ENCODE data around the gene TMEM131L. TPM values are rescaled to one million over a fixed set of nuclear protein-coding genes. Genes with fewer than 3 reads are reported as not detected.
"Not testable (repeated sequence)": the region's sequence is repeated elsewhere in the genome, so short reads cannot be mapped to it uniquely, and the experiment has no call there.

TMEM131L gene
- total RNA-seq, 1 donor = 143 TPM

DNA sequence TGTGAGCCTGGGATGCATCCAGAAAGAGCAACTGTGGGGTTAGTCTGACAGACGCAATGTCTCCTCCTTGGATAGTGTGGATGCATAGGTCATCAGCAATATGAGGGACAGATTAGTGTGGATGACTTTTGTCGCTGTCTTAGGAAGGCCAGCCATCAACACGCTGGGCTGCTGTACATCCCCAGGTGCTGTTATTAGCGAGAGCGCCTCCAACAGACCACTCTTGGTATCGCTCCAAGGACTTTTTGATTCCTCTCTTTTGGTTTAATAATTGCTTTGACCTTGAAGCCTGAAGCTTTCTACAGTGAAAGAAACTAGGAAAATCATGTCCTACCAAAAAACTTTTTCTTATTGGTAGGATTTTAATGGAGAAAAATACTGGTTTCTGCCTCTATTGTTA lies 76.7 kb downstream of the TMEM131L start:
- no peaks in the 10 kb centered on the region for H3K27me3 ChIP-seq (ENCODE audit: insufficient read depth, low read length)
- H3K4me1 ChIP-seq (ENCODE audit: insufficient read depth, low read length) = peaks cover 26% of the 10 kb centered on the region
- H3K4me3 ChIP-seq (ENCODE audit: low read length) = no peak overlapping the region
- H3K9me3 ChIP-seq (ENCODE audit: low read depth, low read length) = no peaks in the 10 kb centered on the region

DNA sequence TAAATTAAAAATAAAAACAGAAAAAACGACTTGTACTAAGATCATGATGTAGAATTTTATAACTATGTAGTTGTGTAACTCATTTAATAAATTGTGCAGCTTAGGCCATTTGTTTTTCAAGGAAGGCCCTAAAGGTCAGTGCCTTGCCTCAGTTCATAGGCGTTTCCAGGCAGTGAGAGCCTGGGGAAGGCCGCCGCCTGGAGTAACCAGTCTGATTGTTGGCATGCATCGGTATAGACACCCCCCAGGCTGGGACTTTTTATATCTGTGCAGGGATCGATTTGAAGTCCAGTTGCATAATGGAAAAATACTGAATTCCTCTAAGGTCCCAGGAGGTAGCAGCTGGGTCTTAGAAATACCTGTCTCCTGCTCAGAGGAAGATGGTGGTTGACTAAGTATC lies 77.2 kb downstream of the TMEM131L start:
- no peaks in the 10 kb centered on the region for H3K27me3 ChIP-seq (ENCODE audit: insufficient read depth, low read length)
- H3K4me3 ChIP-seq (ENCODE audit: low read length) = no peak overlapping the region
- peaks cover 30% of the 10 kb centered on the region for H3K4me1 ChIP-seq (ENCODE audit: insufficient read depth, low read length)
- no peaks in the 10 kb centered on the region for H3K9me3 ChIP-seq (ENCODE audit: low read depth, low read length)

DNA sequence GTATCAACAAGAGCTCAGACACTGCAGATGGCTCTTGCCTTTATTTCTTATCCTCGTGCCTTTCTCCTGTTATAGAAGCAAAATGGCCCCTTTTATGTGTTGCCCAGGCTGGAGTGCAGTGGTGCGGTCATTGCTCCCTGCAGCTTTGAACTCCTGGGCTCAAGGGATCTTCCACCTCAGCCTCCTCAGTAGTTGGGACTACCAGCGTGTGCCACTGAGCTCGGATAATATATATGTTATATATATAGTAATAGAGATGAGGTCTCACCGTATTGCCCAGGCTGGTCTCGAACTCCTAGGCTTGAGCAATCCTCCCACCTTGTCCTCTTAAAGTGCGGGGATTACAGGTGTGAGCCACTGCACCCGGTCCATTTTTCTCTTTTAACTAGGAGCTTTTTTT lies 79.7 kb downstream of the TMEM131L start:
- Histone ChIP-seq H3K9me3 (ENCODE audit: low read depth, low read length) (no peaks in the 10 kb centered on the region), H3K4me1 (ENCODE audit: insufficient read depth, low read length) (peaks cover 30% of the 10 kb centered on the region), H3K4me3 (ENCODE audit: low read length) (no peak overlapping the region), H3K27me3 (ENCODE audit: insufficient read depth, low read length) (no peaks in the 10 kb centered on the region)

DNA sequence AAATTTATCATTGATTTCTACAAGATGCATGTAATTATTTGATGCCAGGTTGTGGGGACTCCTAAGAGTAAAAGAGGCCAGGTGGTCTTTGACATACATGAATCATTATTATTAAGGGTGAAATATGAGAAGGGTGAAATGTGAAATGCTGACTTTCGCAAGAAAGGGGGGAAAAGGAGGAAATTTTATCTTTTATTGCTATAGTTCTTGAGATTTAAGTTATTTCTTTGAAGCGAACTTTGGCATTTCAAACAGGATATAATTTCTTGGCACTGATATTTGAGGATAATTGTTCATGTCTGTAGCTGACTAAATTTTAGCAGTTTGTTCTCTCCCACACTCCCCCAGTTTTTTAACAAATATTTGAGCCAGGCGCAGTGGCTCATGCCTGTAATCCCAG lies 80.1 kb downstream of the TMEM131L start:
- Histone ChIP-seq H3K27me3 (ENCODE audit: insufficient read depth, low read length) (no peaks in the 10 kb centered on the region), H3K4me3 (ENCODE audit: low read length) (no peak overlapping the region), H3K4me1 (ENCODE audit: insufficient read depth, low read length) (peaks cover 29% of the 10 kb centered on the region), H3K9me3 (ENCODE audit: low read depth, low read length) (no peaks in the 10 kb centered on the region)

DNA sequence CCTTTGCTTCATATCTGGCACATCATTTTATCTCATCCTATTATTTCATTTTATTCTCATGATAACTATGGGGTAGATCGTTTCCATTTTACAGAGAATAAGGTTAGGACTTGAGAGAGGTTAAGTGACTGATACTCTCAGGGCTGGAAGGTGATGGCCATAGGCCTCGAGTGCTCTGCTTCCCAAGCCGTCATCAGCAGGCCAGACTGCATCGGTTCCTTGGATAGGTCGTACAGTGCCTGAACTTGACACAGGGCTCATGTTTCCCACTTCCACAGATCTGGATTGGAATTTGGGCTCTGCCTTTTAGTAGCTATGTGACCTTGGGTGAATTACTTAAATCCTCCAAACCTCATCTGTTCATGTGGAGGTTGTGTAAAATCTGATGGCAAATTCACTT lies 81.4 kb downstream of the TMEM131L start:
- Histone ChIP-seq H3K27me3 (ENCODE audit: insufficient read depth, low read length) (no peaks in the 10 kb centered on the region), H3K4me1 (ENCODE audit: insufficient read depth, low read length) (peaks cover 18% of the 10 kb centered on the region), H3K4me3 (ENCODE audit: low read length) (no peak overlapping the region), H3K9me3 (ENCODE audit: low read depth, low read length) (no peaks in the 10 kb centered on the region)

DNA sequence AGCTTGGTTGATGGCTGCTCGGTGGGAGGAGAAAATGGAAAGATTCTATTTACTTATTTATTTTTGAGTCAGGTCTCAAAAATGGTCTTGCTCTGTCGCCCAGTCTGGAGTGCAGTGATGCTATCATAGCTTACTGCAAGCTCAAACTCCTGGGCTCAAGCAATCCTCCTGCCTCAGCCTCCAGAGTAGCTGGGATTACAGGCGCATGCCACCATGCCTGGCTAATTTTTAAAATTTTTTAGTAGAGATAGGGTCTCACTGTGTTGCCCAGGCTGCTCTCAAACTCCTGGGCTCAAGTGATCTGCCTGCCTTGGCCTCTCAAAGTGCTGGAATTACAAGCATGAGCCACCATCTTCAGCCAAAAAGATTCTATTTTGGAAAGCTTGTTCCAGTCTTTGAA lies 82.7 kb downstream of the TMEM131L start:
- H3K9me3 ChIP-seq (ENCODE audit: low read depth, low read length); H3K4me3 ChIP-seq (ENCODE audit: low read length); H3K27me3 ChIP-seq (ENCODE audit: insufficient read depth, low read length): not testable (repeated sequence)
- peaks cover 17% of the 10 kb centered on the region for H3K4me1 ChIP-seq (ENCODE audit: insufficient read depth, low read length)

DNA sequence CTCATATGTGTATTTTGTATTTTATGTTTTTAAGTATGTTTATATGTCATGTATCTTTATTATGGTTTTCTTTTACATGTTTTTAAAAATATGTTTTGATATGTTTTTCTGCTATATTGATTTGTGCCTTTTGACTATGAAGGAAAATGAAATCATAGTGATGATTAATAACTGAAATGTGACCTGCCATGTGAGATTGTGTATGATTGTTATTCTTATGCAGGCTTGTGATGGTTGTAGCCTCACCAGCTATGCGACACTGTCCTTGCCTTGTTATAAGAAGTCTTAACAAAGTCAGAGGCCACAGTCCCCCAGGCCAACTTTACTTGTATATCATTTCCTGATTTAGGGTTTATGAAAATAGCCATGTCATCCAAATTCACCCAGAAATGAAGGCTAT lies 83.2 kb downstream of the TMEM131L start:
- H3K4me3 ChIP-seq (ENCODE audit: low read length) = no peak overlapping the region
- no peaks in the 10 kb centered on the region for H3K27me3 ChIP-seq (ENCODE audit: insufficient read depth, low read length)
- H3K9me3 ChIP-seq (ENCODE audit: low read depth, low read length) = no peaks in the 10 kb centered on the region
- peaks cover 12% of the 10 kb centered on the region for H3K4me1 ChIP-seq (ENCODE audit: insufficient read depth, low read length)

DNA sequence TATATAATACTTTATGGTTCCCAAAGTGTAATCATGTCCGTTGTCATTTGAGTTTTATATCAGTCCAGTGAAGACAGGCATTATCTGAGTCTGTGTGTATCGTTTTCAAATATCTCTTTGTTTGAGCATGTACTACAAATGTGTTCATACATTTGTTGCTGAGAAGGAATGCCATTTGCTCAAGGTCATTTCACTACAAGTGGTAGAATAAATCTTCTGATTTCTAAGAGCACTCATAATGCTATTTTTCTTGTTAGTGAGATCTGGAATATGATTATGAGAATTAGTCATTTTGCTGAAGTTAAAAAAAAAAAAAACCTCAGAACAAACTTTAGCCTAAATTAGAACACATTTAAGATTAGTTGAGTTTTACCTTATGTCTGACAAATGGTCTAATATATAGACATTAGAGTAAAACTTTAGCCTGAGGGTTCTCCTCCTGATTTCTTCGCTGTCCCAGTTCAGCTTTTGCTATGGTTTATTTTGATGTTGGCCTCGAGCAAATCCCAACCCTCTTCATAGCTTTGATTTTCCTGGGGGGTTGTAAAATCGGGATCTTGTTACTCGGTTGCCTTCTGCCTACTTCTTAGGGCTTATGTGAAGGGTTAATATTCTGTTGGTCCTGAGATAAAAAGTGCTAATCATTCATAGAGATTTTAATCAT lies 87.1 kb downstream of the TMEM131L start:
- H3K27me3 ChIP-seq (ENCODE audit: insufficient read depth, low read length) = no peaks in the 10 kb centered on the region
- peaks cover 5% of the 10 kb centered on the region for H3K4me1 ChIP-seq (ENCODE audit: insufficient read depth, low read length)
- no peaks in the 10 kb centered on the region for H3K9me3 ChIP-seq (ENCODE audit: low read depth, low read length)
- H3K4me3 ChIP-seq (ENCODE audit: low read length) = no peak overlapping the region

DNA sequence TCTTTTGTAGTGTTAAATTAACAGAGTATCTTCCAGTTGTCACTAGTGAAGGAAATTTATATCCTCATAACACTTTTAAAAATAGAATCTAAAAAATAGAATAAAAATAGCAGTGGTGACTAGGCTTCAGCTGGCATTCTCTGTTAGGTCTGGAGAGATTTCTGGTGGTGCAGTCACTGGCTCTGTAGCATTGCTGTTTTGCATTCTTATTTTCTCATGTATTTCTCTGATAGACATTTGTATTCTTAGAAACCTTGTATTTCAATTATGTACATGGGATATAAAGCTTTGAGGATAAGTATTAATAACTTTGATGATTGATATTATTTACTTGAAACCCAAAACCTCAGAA lies 87.6 kb downstream of the TMEM131L start:
- no peaks in the 10 kb centered on the region for H3K9me3 ChIP-seq (ENCODE audit: low read depth, low read length)
- H3K4me3 ChIP-seq (ENCODE audit: low read length) = no peak overlapping the region
- no peaks in the 10 kb centered on the region for H3K27me3 ChIP-seq (ENCODE audit: insufficient read depth, low read length)

DNA sequence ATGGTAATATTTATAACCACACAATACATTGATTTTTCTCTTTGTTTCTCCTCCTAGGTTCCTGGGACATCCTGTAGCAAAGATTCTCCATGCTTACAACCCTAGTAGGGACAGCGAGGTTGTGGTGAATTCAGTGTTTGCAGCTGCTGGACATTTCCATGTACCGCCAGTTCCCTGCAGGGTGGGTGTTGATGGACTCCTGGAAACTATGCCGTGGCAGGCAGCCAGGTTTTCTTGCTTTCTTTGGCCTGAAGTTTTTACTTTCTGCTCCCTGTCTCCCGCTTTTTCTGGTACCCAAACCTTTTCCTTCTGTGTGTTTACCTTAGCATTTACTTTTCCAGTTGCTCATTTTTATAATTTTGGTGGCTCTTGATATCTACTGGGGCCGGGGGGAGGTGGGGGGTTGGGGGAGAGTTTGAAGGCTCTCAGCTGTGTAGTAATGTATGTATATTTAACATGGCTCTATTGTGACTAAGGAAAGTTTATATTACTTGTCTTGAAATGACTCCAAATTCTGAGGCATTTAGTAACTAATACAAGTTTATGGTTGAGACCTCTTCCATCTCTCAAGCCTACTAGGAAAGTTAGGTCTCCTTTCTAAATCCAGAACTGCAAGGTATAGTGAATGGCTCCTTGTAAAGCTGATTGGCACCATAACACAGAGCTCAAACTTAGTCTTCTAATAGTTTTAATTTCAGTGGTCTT lies 89.7 kb downstream of the TMEM131L start:
- Histone ChIP-seq H3K27me3 (ENCODE audit: insufficient read depth, low read length) (no peaks in the 10 kb centered on the region), H3K4me1 (ENCODE audit: insufficient read depth, low read length) (no peaks in the 10 kb centered on the region), H3K4me3 (ENCODE audit: low read length) (no peak overlapping the region), H3K9me3 (ENCODE audit: low read depth, low read length) (no peaks in the 10 kb centered on the region)

More for the DNA sequence above, 87.6 kb downstream of the TMEM131L start:
- H3K4me1 ChIP-seq (ENCODE audit: insufficient read depth, low read length) = peaks cover under 1% of the 10 kb centered on the region

DNA sequence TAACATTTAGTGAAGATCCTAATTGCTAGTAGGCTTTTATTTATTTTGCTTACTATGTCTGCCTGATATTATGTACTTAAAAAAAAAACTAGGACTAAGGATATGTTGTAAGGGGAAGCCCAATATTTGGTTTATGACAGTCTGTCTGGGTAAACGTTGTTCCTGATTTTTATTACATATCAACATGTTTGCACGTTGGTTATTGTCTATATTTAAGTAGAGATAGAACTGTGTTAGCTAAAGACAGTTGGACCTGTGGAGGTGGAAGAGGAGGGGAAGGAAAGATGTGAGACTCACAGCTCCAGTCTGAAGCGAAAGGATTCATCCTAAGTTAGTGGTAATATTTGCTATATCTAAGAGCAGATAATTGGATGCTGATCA lies 90.3 kb downstream of the TMEM131L start:
- H3K27me3 ChIP-seq (ENCODE audit: insufficient read depth, low read length) = no peaks in the 10 kb centered on the region
- no peaks in the 10 kb centered on the region for H3K4me1 ChIP-seq (ENCODE audit: insufficient read depth, low read length)
- no peak overlapping the region for H3K4me3 ChIP-seq (ENCODE audit: low read length)
- no peaks in the 10 kb centered on the region for H3K9me3 ChIP-seq (ENCODE audit: low read depth, low read length)

DNA sequence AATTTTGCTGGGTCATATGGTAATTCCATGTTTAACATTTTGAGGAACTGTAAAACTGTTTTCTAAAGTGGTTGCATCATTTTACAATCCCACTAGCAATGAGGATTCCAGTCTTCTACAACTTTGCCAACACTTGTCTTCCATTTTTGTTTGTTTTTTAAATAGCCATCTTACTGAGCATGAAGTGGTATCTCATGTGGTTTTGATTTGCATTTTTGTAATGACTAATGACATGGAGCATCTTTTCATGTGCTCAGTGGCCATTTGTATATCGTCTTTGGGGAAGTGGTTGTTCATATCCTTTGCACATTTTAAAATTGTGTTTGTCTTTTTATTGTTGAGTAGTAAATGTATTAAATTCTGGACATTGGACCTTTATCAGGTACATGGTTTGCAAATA lies 94.7 kb downstream of the TMEM131L start:
- no peak overlapping the region for H3K4me3 ChIP-seq (ENCODE audit: low read length)
- H3K27me3 ChIP-seq (ENCODE audit: insufficient read depth, low read length) = no peaks in the 10 kb centered on the region
- H3K9me3 ChIP-seq (ENCODE audit: low read depth, low read length) = no peaks in the 10 kb centered on the region
- no peaks in the 10 kb centered on the region for H3K4me1 ChIP-seq (ENCODE audit: insufficient read depth, low read length)

DNA sequence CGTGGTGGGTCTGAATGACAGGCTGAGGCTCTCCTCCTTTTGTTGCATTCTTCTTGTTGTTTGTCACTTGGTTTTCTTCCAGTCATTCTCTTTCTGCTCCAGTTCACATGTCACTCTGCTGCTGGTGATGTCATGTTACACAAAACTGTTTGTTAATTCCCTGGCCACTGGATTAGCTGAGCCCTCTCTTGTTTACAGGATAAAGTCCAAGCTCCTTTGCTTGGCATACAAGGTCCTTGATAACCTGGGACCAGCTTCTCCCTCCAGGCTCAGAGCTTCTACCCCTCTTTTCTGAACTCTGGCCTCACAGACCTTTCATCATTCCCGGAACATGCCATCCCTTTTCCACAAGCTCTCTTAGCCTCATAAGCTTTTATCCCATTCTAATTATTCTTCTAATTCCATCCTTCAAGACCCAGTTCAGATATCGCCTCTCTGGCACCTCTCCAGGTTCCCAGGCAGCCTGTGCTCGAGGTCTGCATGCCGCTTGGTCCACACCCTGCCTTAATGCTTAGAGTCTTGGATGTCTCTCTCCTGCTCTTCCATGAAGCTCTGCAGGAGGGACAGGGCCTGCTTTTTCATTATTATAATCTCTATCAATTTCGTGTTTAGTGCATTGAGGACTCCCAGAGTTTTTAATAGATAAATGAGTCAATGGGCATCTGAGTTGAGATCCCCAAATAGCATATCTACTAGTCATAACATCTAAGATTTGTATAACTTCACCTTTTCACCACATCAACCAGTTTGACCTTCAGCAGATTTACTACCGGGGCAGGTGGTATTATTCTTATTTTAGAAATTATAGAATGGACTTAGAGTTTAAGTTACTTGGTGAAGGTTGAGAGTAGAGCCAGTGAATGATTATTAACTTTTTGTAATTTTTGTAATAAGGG lies 98.7 kb downstream of the TMEM131L start:
- H3K27me3 ChIP-seq (ENCODE audit: insufficient read depth, low read length) = no peaks in the 10 kb centered on the region

DNA sequence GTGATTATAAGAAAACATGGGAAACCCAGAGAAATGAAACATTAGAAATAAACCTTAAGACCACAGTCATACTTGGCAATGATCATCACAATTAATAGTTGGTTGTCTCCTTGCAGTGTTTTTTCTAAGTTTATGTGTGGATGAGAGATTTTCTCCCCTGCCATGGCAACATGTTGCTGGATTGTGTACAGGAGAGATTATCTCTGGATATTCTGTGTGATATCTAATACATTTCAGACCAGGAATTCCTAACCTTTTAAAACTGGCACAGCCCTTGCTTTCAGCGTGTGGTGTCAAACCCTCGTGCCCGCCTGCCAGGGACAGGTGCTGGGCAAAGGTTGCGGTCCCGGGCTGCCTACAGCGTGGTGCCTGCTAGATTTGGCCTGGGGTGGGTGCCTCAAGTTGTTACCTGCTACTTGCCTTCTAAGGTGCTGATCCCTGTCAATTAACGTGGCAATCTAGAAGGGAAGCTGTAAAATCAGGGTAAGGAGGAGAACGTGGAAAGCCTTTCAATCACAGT lies 100.5 kb downstream of the TMEM131L start:
- Histone ChIP-seq H3K4me3 (ENCODE audit: low read length) (no peak overlapping the region), H3K9me3 (ENCODE audit: low read depth, low read length) (no peaks in the 10 kb centered on the region), H3K27me3 (ENCODE audit: insufficient read depth, low read length) (no peaks in the 10 kb centered on the region), H3K4me1 (ENCODE audit: insufficient read depth, low read length) (peaks cover 7% of the 10 kb centered on the region)

More for the DNA sequence above, 98.7 kb downstream of the TMEM131L start:
- Histone ChIP-seq H3K4me1 (ENCODE audit: insufficient read depth, low read length) (no peaks in the 10 kb centered on the region), H3K4me3 (ENCODE audit: low read length) (no peak overlapping the region), H3K9me3 (ENCODE audit: low read depth, low read length) (no peaks in the 10 kb centered on the region)

DNA sequence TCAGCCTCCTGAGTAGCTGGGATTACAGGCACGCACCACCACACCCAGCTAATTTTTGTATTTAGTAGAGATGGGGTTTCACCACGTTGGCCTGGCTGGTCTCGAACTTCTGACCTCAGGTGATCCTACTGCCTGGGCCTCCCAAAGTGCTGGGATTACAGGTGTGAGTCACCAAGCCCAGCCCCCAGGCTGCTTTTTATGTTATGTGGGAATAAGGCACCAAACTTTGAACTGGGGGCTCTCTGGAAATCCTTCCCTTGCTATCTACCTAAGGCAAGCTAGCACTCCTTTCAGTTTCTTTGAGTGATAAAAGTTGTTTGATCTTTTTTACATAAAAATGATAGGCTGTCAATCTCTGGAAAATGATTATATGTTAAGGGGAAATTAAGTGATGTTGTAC lies 101.5 kb downstream of the TMEM131L start:
- H3K27me3 ChIP-seq (ENCODE audit: insufficient read depth, low read length); H3K9me3 ChIP-seq (ENCODE audit: low read depth, low read length); H3K4me1 ChIP-seq (ENCODE audit: insufficient read depth, low read length); H3K4me3 ChIP-seq (ENCODE audit: low read length): not testable (repeated sequence)
